SW 1271 (cell line): ENCODE results near the gene KIAA0825.

Experiments used
- DNase-seq, 2 experiments: peaks; one replicate each; lab custom pipeline; 2025; lab: John Stamatoyannopoulos, UW

The KIAA0825 gene

GRCh38 chr5:94240596-94240992 is 377.8 kb downstream of the KIAA0825 start:
- no peak for DNase-seq

GRCh38 chr5:94240134-94240533 is 378.3 kb downstream of the KIAA0825 start:
- DNase-seq = no peak

GRCh38 chr5:94239266-94239665 is 379.1 kb downstream of the KIAA0825 start:
- no peak for DNase-seq

GRCh38 chr5:94234987-94235386 is 383.4 kb downstream of the KIAA0825 start:
- no peak for DNase-seq

GRCh38 chr5:94228791-94229190 is 389.6 kb downstream of the KIAA0825 start:
- DNase-seq = no peak

- DNase-seq = no peak
Observed at GRCh38 chr5:94223235-94223634, 395.2 kb downstream of the KIAA0825 start.

GRCh38 chr5:94218374-94218773 is 400.0 kb downstream of the KIAA0825 start:
- peak; percentile 58 to 83 for DNase-seq

- DNase-seq = no peak
Observed at GRCh38 chr5:94217745-94218144, 400.7 kb downstream of the KIAA0825 start.

- no peak for DNase-seq
Observed at GRCh38 chr5:94217216-94217615, 401.2 kb downstream of the KIAA0825 start.

- DNase-seq = no peak
Observed at GRCh38 chr5:94212476-94212875, 405.9 kb downstream of the KIAA0825 start.

- DNase-seq = no peak
Observed at GRCh38 chr5:94209774-94210355, 408.5 kb downstream of the KIAA0825 start.

GRCh38 chr5:94209272-94209671 is 409.1 kb downstream of the KIAA0825 start:
- no peak for DNase-seq

- DNase-seq = no peak
Observed at GRCh38 chr5:94199566-94199965, 418.8 kb downstream of the KIAA0825 start.

- DNase-seq = no peak
Observed at GRCh38 chr5:94197970-94198369, 420.4 kb downstream of the KIAA0825 start.

- no peak for DNase-seq
Observed at GRCh38 chr5:94196953-94197352, 421.5 kb downstream of the KIAA0825 start.

GRCh38 chr5:94192658-94193391 is 425.6 kb downstream of the KIAA0825 start:
- no peak for DNase-seq

GRCh38 chr5:94191604-94192003 is 426.8 kb downstream of the KIAA0825 start:
- no peak for DNase-seq

- DNase-seq = no peak
Observed at GRCh38 chr5:94188725-94189124, 429.7 kb downstream of the KIAA0825 start.

- no peak for DNase-seq
Observed at GRCh38 chr5:94184870-94185269, 433.5 kb downstream of the KIAA0825 start.

- peak in 1 of 2 experiments; percentile 12 for DNase-seq
Observed at GRCh38 chr5:94181895-94182294, 436.5 kb downstream of the KIAA0825 start.

- no peak for DNase-seq
Observed at GRCh38 chr5:94180761-94181160, 437.6 kb downstream of the KIAA0825 start.

- DNase-seq = no peak
Observed at GRCh38 chr5:94175912-94176311, 442.5 kb downstream of the KIAA0825 start.

- DNase-seq = peak in 1 of 2 experiments; percentile 41
Observed at GRCh38 chr5:94174748-94175411, 443.5 kb downstream of the KIAA0825 start.
